ENCODE data around the gene GRM7.

DNA sequence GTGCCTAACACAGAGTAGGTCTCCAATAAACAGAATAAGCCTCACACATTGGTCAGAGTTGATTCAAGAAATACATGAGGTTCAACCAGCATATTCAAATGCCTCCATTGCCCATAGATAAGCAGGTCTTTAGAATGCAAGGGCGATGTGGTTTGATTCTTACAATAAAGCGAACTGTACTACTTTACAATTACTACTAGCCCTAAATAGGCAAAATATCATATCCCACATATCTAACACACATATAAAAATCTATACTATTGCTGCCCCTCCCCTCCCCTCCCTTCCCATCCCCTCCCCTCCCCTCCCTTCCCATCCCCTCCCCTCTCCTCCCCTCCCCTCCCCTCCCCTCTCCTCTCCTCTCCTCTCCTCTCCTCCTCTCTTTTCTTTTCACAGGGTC lies 6.7 kb upstream of the GRM7 start:
- TF ChIP-seq, protein P1, sequence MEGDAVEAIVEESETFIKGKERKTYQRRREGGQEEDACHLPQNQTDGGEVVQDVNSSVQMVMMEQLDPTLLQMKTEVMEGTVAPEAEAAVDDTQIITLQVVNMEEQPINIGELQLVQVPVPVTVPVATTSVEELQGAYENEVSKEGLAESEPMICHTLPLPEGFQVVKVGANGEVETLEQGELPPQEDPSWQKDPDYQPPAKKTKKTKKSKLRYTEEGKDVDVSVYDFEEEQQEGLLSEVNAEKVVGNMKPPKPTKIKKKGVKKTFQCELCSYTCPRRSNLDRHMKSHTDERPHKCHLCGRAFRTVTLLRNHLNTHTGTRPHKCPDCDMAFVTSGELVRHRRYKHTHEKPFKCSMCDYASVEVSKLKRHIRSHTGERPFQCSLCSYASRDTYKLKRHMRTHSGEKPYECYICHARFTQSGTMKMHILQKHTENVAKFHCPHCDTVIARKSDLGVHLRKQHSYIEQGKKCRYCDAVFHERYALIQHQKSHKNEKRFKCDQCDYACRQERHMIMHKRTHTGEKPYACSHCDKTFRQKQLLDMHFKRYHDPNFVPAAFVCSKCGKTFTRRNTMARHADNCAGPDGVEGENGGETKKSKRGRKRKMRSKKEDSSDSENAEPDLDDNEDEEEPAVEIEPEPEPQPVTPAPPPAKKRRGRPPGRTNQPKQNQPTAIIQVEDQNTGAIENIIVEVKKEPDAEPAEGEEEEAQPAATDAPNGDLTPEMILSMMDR (conservative IDR thresholded peaks at IDR 0.05 in 1 of 2, IDR thresholded peaks at IDR 0.05 in 1 of 2; ENCODE audit: low read depth in 1 of 2, low read length in 2 of 2) = no peak
- TF ChIP-seq EZH2 (IDR thresholded peaks at IDR 0.05; ENCODE audit: low read length, missing control alignments) = no peak
